Psoas muscle (tissue), 8 donors: ENCODE data around the gene CPLX4. TPM values are rescaled to one million over a fixed set of nuclear protein-coding genes. Genes with fewer than 3 reads are reported as not detected.

Experiments used
- ATAC-seq, 4 donors: fragments of 200-7000 bp; cut with Tn5 transposase; one replicate each; pipeline ENCODE4 v1.9.1; 2020; ENCODE audit warnings: moderate library complexity in 3 of 4, mild to moderate bottlenecking in 2 of 4
- DNase-seq, 2 donors: peaks; one replicate each; pipeline ENCODE4 v3.0.0-alpha.2; 2020
- H3K27ac ChIP-seq: fragments of 200-600 bp; one replicate; pipeline ENCODE4 v1.8.0; 2022
- H3K27me3 ChIP-seq, 3 donors: fragments of 200-600 bp in 1 of 3; one replicate each; pipeline versions ENCODE4 v1.6.1 to v1.8.0; 2013 to 2022; ENCODE audit warnings: low read length in 2 of 3, mild to moderate bottlenecking in 2 of 3, moderate library complexity in 1 of 3; ENCODE audit not compliant: insufficient read depth in 3 of 3
- H3K36me3 ChIP-seq, 2 donors: fragments of 200-600 bp in 1 of 2; one replicate each; pipeline versions ENCODE4 v1.6.1 to v1.8.0; 2013 to 2022; ENCODE audit warnings: low read depth in 1 of 2, mild to moderate bottlenecking in 1 of 2, moderate library complexity in 1 of 2; ENCODE audit not compliant: insufficient read depth in 1 of 2
- H3K4me1 ChIP-seq: fragments of 200-600 bp; one replicate; pipeline ENCODE4 v1.8.0; 2022
- H3K4me3 ChIP-seq: fragments of 200-600 bp; one replicate; pipeline ENCODE4 v1.8.0; 2022; ENCODE audit warnings: mild to moderate bottlenecking
- H3K9me3 ChIP-seq: fragments of 200-600 bp; one replicate; pipeline ENCODE4 v1.8.0; 2022
- CTCF ChIP-seq: fragments of 200-600 bp; IDR thresholded peaks from one replicate; pipeline ENCODE4 v1.8.0; 2022; ENCODE audit warnings: antibody characterized with exemption
- WGBS, 3 donors: extraction: QIAGEN DNeasy Blood & Tissue Kit; methylation state at CpG; one replicate each; pipeline versions ENCODE4 v1.1.6 to v1.1.7; 2013; 5-methylcytosine and 5-hydroxymethylcytosine counted together
- intact Hi-C, 2 donors: fragments of 100-400 bp; cut with DNase I; formaldehyde crosslinking; loops; one replicate each; pipeline versions ENCODE4 v1.11.0 to v1.14.2; 2022
- polyA plus RNA-seq, 3 donors: library from polyadenylated mRNA; stranded (reverse); fragments of 200-250 nt; gene quantifications; one replicate each; pipeline ENCODE4 v1.2.3, GENCODE V29; 2013
- total RNA-seq, 4 donors: library from RNA; stranded (reverse); fragmentation: NEBNext Ultra II Directional in 2 of 4; extraction: Animal tissue kit (Norgen Biotek cat#: 25700) in 2 of 4; gene quantifications; one replicate each; pipeline versions ENCODE4 v1.2.1 to v1.2.4, GENCODE V29; 2021 to 2023
- donor health status: healthy with polysubstance abuse.
- donor health status: DM: no; HTN: no; CAD: no; lungs with moderate emphysema.
- donor health status: Bipolar disorder and iron deficiency.
- donor health status: healthy.
- donor health status: DM: yes; HTN: yes; CAD: no.
- donor health status: DM: no; HTN: no; CAD: no.
- donor health status: DM: no; HTN: no; CAD: no.
- donor health status: DM: yes; HTN: yes; CAD: no.

The CPLX4 gene
- total and polyA plus RNA-seq, 7 donors: not detected

GRCh38 chr18:59352250-59352855, 33.9 kb upstream of the CPLX4 start:
- WGBS, 3 donors: 89 to 94% (median 90%) methylated on average over 3 of the region's 3 CpGs
- no peak overlapping the region for H3K27ac ChIP-seq

GRCh38 chr18:59345556-59345955, 27.1 kb upstream of the CPLX4 start:
- WGBS, 3 donors: 97 to 98% (median 98%) methylated on average over 4 of the region's 4 CpGs
- intact Hi-C loops: no loop called here
- Histone ChIP-seq H3K27me3 (no peaks in the 10 kb centered on the region), H3K27ac (no peak overlapping the region), H3K4me3 (no peak overlapping the region), H3K9me3 (no peaks in the 10 kb centered on the region), H3K4me1 (no peaks in the 10 kb centered on the region), H3K36me3 (peaks cover 14 to 98% of the 10 kb centered on the region in 2 donors)
- no peak for TF ChIP-seq CTCF
- DNase-seq (no peak), ATAC-seq (no peak)

More at GRCh38 chr18:59352250-59352855, 33.9 kb upstream of the CPLX4 start:
- ATAC-seq: no peak
- H3K36me3 ChIP-seq: peaks cover 11 to 86% of the 10 kb centered on the region in 2 donors
- no peak for TF ChIP-seq CTCF
- DNase-seq: no peak
- no peaks in the 10 kb centered on the region for H3K9me3 ChIP-seq
- H3K4me3 ChIP-seq: no peak overlapping the region
- intact Hi-C loops: no loop called here
- H3K4me1 ChIP-seq: peaks cover 7% of the 10 kb centered on the region
- no peaks in the 10 kb centered on the region for H3K27me3 ChIP-seq

- Histone ChIP-seq H3K36me3 (peaks cover 14 to 98% of the 10 kb centered on the region in 2 donors), H3K4me1 (no peaks in the 10 kb centered on the region), H3K4me3 (no peak overlapping the region), H3K9me3 (no peaks in the 10 kb centered on the region), H3K27me3 (no peaks in the 10 kb centered on the region), H3K27ac (no peak overlapping the region)
- no peak for TF ChIP-seq CTCF
- ATAC-seq: no peak
- DNase-seq: no peak
- WGBS, 3 donors: 0 to 63% (median 54%) methylated on average over 1 of the region's 1 CpG
- intact Hi-C loops: no loop called here
Observed at GRCh38 chr18:59344996-59345395, 26.5 kb upstream of the CPLX4 start.

GRCh38 chr18:59343926-59344325, 25.5 kb upstream of the CPLX4 start:
- 91 to 93% (median 92%) methylated on average over 2 of the region's 2 CpGs for WGBS, 3 donors
- Histone ChIP-seq H3K4me3 (no peak overlapping the region), H3K27me3 (no peaks in the 10 kb centered on the region), H3K27ac (no peak overlapping the region), H3K9me3 (no peaks in the 10 kb centered on the region), H3K36me3 (peaks cover 17 to 98% of the 10 kb centered on the region in 2 donors), H3K4me1 (no peaks in the 10 kb centered on the region)
- ATAC-seq (no peak), DNase-seq (no peak)
- TF ChIP-seq CTCF: no peak
- intact Hi-C loops: no loop called here

- Histone ChIP-seq H3K27ac (no peak overlapping the region), H3K4me3 (no peak overlapping the region), H3K27me3 (no peaks in the 10 kb centered on the region), H3K4me1 (no peaks in the 10 kb centered on the region), H3K36me3 (peaks cover 10 to 98% of the 10 kb centered on the region in 2 donors), H3K9me3 (no peaks in the 10 kb centered on the region)
- intact Hi-C loops: no loop called here
- ATAC-seq (no peak), DNase-seq (no peak)
- TF ChIP-seq CTCF: no peak
Observed at GRCh38 chr18:59340817-59341216, 22.4 kb upstream of the CPLX4 start.
